NOMO-1 treated with DMSO at 0.1 percent for 48 hours (cell line): ENCODE measurements around the gene EFHC1.

Experiments used
- DNase-seq: peaks from one replicate; lab custom pipeline; 2025; ENCODE audit not compliant: unreplicated experiment; lab: John Stamatoyannopoulos, UW

Gene EFHC1

DNA sequence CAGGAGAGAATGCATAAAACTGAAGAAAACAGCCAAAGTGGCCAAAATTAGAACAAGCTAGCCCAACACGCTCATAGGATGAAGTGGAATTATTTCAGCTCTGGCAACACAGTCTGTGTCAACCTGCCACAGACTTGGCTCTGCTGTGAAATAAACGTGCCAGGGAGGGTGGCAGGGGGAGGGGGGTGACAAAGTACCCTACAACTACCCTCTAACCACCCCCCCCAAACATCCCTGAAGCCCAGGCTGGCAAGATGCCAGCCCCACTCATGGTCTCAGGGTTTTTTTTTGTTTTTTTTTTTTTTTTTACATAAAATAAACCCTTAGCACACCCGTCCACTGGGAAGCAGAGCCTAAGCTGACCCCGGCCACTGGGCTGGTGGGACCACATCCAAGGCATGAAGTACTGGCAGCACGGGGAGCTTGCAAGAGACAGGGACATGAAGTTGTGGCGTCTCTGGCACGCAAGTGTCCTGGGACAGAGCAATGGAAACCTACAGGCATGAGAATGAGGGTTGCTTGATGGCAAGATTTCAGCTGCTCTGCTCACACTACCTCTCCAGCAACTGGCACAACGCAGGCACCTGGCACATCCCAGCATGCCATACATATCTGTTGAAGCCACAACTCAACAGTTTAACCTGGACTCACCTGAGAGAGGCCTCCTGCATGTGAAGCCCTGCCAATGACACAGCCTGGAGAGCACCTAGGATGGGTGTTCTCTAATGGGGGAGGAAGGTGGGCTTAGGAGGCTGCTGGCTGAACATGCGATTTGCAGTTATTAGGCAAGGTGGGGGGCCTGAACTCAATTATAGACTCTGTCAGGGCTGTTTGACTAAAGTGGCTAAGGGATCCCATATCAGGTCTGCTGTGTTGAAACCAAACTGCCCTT, 80.3 kb downstream of the EFHC1 start:
- DNase-seq: no peak

DNA sequence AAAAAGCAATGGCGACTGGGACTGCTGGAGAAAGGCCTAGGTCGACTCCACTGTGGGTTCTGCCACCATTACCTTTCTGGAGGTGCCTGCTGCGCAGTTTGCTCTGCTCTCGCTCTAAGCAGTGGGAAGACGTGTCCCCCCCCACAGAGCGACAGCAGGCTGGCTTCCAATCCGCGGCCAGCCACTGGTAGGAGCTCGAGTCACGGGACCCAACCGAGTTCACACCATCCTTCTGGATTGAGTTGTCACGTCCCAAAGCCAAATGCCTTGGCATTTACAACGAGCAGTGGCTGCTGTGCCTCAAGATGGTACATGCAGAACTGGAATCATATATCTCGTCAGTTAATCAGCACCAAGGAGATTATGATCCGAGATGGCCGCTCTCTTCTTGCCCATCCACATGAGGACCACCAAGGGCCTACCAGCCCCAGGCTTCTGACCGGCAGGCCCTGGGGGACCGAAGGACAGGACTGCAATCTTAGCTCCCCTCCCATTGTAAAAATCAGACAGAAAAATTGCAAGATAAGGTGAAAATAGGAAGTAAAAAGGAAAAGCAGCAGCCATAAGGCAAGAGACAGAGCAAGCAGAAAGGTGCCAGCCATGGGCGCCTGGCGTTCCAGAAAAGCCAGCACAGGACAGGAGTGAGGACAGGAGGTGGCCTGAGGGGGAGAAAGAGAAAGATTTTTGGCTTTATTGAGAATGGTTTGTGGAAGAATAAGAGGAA, 82.3 kb downstream of the EFHC1 start:
- DNase-seq: no peak

DNA sequence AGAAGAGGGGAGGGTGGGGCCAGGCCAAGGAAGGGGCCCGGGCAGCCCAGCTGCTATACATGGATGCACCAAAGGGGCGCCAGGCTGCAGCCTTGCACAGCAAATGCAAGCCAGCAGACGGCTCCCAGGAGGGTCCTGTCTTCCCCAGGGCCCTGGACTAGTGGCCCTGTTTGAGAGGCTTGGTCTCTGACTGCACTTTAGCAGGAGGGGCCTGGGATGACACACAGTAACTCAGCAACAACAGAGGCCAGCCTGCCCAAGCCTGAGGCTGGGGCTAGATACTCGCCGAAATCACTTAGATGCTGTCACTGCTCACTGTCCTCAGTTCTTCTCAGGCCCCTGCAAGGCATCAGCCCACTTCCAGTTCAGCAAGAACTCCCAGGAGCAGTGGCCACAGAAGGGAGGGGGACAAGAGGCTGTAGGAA, 83.2 kb downstream of the EFHC1 start:
- DNase-seq: no peak

DNA sequence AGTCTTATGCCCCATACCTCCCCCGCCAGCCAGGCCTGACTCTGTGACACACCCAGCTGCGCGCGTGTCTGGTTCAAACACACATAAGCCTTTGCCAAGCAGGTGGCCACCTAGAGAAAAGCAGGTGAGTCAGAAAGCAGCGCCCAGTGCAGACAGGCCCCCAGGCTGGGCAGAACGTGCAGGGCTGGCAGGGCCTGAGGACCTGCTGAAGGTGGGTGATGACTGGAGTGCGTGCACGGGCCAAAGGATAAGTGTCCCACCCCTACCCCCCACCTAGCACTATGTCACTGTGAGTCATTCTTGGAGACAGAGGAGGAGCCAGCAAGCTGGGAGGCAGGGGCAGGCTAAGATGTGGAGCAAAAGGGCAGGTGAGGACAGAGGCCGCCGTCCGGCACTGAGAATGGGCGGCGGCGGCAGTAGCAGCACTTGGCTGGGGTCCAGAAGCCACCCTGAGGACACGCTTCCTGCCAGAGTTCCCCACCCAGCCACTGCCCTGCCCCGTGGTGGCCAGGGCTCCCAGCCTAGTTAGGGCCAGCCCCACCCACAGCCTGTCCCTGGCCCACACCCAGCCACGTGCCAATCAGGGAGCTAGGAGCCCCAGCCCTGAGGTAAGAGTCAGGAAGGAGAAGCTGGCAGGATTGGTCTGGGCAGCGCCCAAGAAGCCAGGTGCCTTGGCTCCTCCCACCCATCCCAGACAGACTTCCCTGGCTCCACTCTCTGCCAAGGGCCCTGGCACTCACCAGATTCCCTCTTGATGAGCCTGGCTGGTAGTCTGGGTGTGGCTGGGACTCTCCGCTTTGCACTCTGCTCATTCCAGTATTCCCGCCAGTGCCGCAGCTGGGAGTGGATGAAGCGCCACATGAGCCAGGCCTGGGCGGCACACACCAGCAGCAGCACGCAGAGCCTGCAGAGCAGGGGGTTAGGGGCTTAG, 84.0 kb downstream of the EFHC1 start:
- DNase-seq: no peak

DNA sequence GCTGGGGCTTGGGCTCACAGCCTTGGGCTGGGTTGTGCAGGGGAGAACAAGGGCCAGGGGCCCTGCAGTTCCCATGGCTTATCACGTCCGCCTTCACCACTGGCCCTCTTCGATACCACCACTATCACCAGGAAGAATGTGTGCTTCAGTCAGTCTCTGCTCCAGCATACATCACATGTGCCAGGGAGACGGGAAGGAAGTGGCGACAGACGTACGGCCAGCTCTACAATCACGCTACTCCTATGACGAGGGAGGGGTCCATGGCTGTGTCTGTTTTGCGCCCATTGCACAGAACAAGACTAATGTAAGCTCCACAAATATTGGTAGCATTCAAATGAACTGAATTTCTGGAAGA, 84.6 kb downstream of the EFHC1 start:
- DNase-seq: no peak

DNA sequence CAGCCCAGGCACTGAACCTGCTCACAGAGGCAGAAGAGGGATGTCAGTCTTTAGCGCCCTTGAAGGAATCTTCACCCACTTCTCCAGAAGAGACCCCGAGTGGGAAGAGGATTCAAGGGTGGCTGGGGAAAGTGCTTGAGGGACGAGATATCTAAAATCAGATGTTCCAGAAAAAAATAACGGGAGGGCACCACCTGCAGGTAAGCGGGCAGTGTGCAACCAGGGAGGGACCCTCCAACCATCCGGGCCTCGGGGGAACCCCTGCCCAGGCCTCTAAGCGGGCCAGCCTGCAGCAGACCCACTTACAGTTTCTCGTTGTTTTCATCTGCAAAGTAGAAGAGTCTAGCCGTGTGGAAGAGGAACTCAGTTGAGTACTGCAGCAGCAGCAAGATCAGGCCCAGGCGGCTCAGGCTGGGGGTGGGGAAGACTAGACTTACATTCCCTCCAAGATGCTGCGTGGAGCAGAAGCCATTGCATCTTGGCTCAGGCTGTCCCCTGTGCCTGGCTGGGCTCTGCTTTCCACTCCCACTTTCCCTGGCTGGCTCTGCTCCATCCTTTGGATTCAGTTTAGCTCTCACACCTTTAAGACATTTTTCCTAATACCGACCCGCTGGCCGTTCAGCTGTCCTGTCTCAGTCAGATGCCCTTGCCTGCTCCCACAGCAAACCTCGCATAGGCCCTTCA, 85.7 kb downstream of the EFHC1 start:
- DNase-seq: no peak

DNA sequence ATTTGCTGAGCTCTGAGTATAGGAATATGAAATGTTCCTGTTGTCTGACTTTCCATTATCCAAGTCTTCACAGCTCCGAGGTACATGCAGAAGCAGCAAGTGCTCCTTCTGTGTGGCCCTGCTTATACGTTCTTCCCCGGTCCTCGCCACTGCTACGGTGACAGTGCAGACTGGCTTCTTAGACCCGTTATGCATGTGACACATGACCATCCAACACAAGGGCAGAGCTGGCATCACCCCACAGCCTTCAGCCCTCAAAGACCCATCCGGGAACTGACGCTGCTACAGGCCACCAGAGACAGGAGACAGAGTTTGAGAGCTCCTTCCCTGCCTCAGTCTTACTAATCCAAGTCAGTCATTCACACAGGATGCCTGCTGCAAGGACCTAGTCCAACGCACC, 86.3 kb downstream of the EFHC1 start:
- no peak for DNase-seq

DNA sequence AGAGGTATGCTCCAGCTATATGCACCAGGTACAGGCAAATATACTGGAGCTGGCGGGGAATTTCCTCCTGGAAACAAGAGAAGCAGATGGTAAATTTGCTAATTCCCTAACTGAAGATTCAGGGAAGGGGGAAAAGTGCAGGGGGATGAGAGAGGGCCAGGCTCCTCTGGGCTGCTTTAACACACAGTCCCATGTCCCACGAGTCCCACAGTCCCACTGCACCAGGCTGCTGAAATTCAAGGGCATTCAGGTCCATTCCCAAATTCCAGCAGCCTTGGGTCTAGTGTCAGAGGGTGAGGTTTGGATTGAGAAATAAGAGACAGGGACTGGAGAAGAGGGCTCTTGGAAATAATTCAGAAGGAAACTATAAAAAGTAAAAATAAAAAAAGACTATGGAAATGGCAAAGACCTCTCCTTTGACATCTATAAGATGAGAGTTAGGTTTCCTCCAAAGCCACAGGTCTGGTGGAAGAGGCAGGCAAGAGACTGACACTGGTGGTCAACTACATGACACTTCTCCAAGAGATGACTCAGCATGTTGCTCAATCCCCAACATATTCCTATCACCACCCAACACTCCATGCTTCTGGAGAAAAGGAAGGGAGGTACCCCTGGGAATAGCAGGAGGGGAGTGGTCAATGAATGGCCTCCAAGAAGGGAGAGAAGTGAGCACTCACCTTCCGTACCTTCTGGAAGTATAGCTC, 87.6 kb downstream of the EFHC1 start:
- no peak for DNase-seq

DNA sequence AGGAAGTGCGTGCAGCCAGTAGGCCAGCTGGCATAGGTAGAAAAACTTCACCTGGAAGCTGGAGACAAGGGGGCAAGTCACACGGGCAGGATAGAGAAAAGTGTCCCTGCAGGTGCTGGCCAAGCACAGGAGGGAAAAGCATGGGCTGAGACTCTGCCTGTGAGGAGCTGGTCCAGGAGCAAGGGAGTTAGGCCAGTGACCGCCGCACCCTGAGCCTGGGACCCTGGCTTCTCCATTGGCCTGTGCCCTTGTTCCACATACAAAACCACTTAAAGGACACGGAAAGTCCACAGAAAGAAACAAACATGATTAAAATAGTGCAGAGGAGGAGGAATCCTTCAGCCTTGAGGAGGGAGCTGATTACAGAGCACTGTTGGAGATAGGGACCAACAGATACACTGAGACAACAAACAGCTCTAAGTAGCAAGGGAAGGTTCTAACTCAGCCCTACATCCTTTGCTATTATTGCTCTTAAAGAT, 88.2 kb downstream of the EFHC1 start:
- DNase-seq: no peak

DNA sequence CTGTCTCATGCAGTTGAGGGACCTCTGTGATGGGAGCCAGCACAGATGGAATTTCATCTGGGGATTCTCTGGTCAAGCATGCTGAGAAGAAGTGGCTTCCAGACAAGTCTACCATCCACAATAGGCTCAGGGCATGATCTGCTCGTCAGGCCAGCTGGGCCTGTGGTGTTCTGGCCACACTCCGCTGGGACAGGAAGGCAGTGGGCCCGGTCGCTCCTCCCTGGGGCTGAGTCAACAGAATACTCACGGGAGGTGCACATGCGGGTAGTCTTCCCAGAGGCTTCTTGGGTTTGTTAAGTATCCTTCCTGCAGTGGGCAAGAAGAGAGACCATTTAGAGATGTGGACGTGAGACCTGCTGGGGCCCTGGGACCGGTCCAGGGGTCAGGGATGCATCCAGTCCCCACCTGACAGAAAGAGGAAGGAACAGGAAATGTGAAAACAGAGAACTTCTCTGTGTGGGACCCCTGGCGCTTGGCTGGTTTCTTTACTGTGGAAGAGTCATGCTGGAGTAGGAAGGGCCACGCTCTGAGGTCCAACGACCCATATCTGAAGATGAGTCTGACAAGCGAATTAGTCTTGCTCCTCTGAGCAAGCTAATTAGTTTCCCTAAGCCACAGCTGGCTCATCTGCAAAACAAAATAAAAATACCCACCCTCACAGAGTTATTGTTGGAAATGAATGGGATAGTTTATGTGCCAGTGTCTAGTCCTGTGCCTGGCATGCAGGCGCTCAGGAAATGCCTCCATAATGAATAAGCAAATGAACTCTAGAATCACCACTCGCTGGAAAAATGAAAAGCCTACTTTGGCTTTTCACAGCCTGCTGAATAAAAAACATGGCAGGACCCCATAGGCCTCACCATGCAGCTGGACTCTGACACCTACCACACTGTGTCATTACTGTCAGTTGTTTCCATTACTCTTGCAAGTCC, 89.4 kb downstream of the EFHC1 start:
- no peak for DNase-seq

DNA sequence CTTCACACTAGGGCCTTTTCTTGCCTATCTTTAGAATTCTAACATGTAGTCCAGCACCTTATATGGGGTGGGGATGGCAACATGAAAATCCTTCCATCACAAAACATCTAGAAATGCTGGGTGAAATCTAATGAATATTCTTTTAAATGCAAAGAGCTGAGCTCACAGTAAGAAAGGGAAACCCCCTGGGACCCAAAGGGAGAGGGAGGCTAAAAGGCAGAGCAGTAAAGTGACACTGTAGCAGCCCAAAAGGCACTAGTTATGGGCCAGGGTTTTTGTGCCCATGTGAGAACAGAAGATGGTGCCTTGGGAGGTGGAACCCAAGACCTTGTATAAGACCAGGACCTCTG, 90.0 kb downstream of the EFHC1 start:
- DNase-seq: no peak

DNA sequence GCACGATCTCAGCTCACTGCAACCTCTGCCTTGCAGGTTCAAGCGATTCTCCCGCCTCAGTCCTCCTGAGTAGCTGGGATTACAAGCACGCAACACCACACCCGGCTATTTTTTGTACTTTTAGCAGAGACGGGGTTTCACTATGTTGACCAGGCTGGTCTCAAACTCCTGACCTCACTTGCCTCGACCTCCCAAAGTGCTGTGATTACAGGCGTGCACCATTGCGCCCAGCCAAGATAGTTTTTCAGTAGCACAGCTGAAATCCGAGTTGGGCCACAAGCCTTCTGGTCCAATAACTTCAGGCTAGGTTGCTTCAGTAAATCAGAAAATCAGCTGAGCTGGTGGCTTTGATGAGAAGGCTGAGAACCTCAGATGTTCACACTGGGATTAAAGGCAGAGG, 91.0 kb downstream of the EFHC1 start:
- DNase-seq: no peak

DNA sequence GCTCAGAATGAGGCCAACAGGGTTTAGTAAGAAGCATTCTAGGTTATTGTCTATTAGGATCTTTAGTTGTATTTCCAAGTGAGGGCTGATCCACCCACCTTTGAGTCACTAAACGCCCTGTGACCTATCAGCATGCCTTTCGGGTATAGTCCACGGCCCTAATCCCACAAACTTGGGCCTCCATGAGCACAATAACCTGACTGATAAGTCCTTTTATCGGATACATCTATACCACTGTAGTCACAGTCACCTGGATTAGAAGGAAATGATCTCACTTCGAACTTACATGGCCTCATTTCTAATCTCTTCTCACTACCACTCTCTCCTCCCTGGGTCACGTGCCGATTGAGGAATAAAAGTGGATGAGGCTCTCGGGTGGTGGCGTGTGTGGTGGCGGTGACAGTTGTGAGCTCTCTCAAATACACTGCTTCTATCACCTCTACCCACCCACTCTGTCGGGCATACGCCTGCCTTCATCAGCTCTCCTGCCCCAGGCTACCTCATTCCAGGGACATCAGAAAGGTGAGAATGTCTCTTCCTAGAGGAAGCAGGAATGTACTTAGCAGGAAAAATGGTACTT, 91.5 kb downstream of the EFHC1 start:
- DNase-seq: no peak

DNA sequence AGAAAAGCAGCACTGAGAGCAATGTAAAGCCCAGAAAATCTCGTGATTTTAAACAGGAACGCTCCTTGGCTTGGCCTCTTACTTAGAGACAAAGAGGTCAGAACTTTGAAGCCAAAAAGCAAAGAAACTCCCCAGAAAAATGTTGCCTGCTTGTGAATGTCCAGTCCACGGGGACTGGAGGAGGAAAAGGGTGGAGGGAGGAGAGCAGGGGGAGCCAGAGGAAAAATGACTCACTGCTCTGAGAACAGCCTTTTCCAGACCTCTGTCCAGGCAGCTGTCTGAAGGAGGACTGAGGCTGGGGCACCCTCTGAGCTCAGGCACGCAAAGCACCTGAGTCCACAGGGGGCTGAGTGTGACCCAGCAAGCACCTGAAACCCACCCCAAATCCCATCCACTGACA, 92.1 kb downstream of the EFHC1 start:
- DNase-seq: no peak

DNA sequence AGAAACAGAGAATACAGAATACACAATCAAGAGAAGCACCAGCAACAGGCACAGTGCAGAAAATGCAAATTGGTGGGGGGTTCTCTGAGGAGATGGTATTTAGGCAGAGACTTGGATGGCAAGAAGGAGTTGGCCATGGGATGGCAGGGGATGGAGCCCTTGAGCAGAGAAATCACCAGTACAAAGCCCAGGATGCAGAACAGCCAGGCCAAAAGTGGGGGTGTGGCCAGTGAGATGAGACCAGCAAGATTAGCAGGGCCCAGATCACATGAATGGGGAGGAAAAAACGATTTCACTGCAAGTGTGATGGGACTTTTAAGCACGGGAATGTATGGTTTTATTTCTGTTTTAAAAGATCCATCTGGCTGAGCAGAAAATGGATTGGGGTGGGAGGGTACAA, 93.3 kb downstream of the EFHC1 start:
- no peak for DNase-seq

DNA sequence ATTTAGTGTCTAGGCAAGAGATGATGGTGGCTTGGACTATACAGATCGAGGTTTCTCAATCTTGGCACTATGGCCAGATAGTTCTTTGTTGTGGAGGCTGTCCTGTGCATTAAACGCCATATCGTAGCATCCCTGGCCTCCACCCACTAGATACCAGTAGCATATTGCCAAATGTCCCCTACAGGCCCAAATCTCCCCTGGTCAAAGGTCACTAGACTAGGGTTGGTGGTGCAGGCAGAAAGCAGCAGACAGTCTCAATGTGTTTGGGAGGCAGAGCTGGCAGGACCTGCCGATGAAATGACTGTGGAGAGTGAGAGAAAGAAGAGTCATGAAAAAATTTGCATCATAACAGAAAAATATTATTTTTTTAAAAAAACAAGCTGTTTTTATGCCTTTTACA, 93.8 kb downstream of the EFHC1 start:
- no peak for DNase-seq

DNA sequence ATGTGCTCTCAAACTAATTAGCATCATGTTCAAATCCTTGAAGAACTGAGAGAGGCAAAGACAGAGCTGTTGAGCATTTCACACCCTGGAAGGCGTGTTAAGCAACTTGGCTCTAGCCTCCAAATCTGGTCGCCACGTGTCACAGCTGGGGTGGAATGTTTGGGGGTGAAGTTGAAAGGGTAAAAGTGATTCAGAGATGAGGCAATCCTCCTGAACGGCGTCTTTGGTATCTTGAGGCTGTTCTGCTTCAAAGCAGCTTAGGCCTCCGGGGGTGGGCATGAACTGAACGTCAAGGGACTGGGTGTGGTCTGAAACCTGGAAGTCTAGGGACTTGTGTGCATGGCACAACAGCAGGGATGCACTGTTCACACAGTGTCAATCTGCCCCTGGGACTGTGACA, 94.4 kb downstream of the EFHC1 start:
- peak; percentile 45 for DNase-seq

DNA sequence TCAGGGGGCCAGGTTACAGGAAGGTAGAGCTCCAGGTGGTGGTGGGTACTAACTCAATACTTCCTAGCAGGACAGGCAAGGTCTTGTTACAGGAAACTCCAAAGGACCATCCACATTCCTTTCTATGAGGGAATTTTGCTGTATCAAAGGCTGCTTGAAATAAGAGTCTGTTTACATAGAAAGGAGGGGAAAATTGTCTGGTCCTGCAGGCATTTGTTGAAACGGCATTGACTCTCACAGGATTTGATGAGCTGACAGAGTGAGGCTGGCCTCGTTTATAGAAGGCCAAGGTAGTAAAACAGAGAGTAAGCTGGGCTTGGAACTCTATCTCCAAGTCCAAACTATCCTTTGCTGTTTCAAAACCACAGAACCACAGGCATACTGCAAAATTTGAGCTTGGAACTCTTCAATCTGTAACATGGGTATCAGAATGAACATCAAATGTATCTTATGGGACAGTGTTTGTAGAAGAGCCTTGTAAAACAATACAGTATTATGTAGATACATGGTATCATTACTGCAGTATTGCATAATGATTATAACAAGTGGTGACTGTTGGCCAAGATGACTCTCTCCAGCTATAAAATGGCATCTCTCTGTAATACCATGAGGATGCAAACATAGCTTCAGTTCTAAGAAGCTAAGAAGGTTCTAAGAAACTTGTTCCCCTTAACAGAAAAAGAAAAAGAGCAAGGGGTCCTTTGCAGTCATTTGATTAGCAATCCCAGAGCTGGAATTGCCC, 95.2 kb downstream of the EFHC1 start:
- DNase-seq: no peak
